HG03159 (cell line): ENCODE data around the gene SEPTIN5.

Experiments used
- ATAC-seq: cut with Tn5 transposase; IDR thresholded peaks from one replicate; pipeline ENCODE4 v1.9.1; 2021; ENCODE audit warnings: mild to moderate bottlenecking, moderate library complexity; ENCODE audit not compliant: unreplicated experiment

SEPTIN5 gene

GRCh38 chr22:19731361-19732135 is 17.2 kb downstream of the SEPTIN5 start:
- ATAC-seq, result no peak

- ATAC-seq, result no peak
Observed at GRCh38 chr22:19732403-19733113, 18.3 kb downstream of the SEPTIN5 start.

GRCh38 chr22:19733755-19734154 is 19.5 kb downstream of the SEPTIN5 start:
- ATAC-seq, result no peak

GRCh38 chr22:19734163-19734562 is 19.9 kb downstream of the SEPTIN5 start:
- ATAC-seq, result no peak

- ATAC-seq, result no peak
Observed at GRCh38 chr22:19734837-19735382, 20.6 kb downstream of the SEPTIN5 start.

- no peak for ATAC-seq
Observed at GRCh38 chr22:19735665-19736510, 21.6 kb downstream of the SEPTIN5 start.

- ATAC-seq, result no peak
Observed at GRCh38 chr22:19737846-19738663, 23.8 kb downstream of the SEPTIN5 start.

GRCh38 chr22:19738664-19739447 is 24.6 kb downstream of the SEPTIN5 start:
- no peak for ATAC-seq

- no peak for ATAC-seq
Observed at GRCh38 chr22:19739448-19739895, 25.2 kb downstream of the SEPTIN5 start.

- ATAC-seq, result no peak
Observed at GRCh38 chr22:19739911-19740449, 25.7 kb downstream of the SEPTIN5 start.

GRCh38 chr22:19740586-19740985 is 26.3 kb downstream of the SEPTIN5 start:
- no peak for ATAC-seq

GRCh38 chr22:19741053-19741452 is 26.8 kb downstream of the SEPTIN5 start:
- ATAC-seq, result no peak

- ATAC-seq, result no peak
Observed at GRCh38 chr22:19742160-19743066, 28.1 kb downstream of the SEPTIN5 start.

GRCh38 chr22:19743081-19743480 is 28.8 kb downstream of the SEPTIN5 start:
- ATAC-seq, result no peak

- ATAC-seq, result no peak
Observed at GRCh38 chr22:19743651-19744050, 29.3 kb downstream of the SEPTIN5 start.

- no peak for ATAC-seq
Observed at GRCh38 chr22:19744350-19745006, 30.2 kb downstream of the SEPTIN5 start.
